PC-9 (cell line): Measurements from ENCODE around the gene RPGRIP1L.

Experiments used
- CTCF ChIP-seq: fragments of 200-600 bp; sonication (generic); conservative IDR thresholded peaks from 2 replicates; pipeline ENCODE4 v1.6.1; 2017; ENCODE audit warnings: mixed run types, antibody characterized with exemption, mild to moderate bottlenecking, moderate library complexity
- EZH2 ChIP-seq: fragments of 200-600 bp; sonication (generic); IDR thresholded peaks from 2 replicates; pipeline ENCODE4 v1.8.0; 2017; ENCODE audit warnings: antibody characterized with exemption, low read depth

- TF ChIP-seq CTCF (no peak), EZH2 (no peak)
These were observed 89.3 kb downstream of the RPGRIP1L start for GRCh38 chr16:53614346-53614745.
